Measurements from ENCODE around the gene TMEM185B.

GRCh38 chr2:120238728-120239487 is 15.7 kb upstream of the TMEM185B start:
- TF ChIP-seq SIN3A (IDR thresholded peaks at IDR 0.05; ENCODE audit: low read depth, low read length), result no peak
- TF ChIP-seq TARDBP (IDR thresholded peaks at IDR 0.05; ENCODE audit: borderline replicate concordance), result no peak
- no peak for TF ChIP-seq JUNB (IDR thresholded peaks at IDR 0.05)
- TF ChIP-seq ATF3 (IDR thresholded peaks at IDR 0.05; ENCODE audit: borderline replicate concordance, extremely low read depth, low read depth, low read length), result no peak
- no peak for TF ChIP-seq CTCF (IDR thresholded peaks at IDR 0.05 in 2 of 3, conservative IDR thresholded peaks at IDR 0.05 in 1 of 3; ENCODE audit: control insufficient read depth in 2 of 3, extremely low read depth in 1 of 3, insufficient read depth in 1 of 3, low read depth in 3 of 3, low read length in 3 of 3)
- no peak for TF ChIP-seq SPI1 (IDR thresholded peaks at IDR 0.05; ENCODE audit: borderline replicate concordance, insufficient read depth, low read depth, low read length)
- TF ChIP-seq POLR2A (IDR thresholded peaks at IDR 0.05; ENCODE audit: low read depth, low read length), result no peak
- no peak for TF ChIP-seq NFYA (IDR thresholded peaks at IDR 0.05; ENCODE audit: borderline replicate concordance, low read depth, low read length)
- no peak for TF ChIP-seq TCF7 (IDR thresholded peaks at IDR 0.05; ENCODE audit: borderline replicate concordance)
- no peak for TF ChIP-seq TAF1 (IDR thresholded peaks at IDR 0.05; ENCODE audit: borderline replicate concordance, low read depth, low read length)
- TF ChIP-seq FOS (IDR thresholded peaks at IDR 0.05; ENCODE audit: borderline replicate concordance, extremely low read depth, insufficient read length), result no peak
- no peak for TF ChIP-seq ZBTB40 (IDR thresholded peaks at IDR 0.05; ENCODE audit: borderline replicate concordance)

Data from GM12878 (cell line).